Chondrocyte (in vitro differentiated cells): ENCODE measurements around the gene CD52. TPM values are rescaled to one million over a fixed set of nuclear protein-coding genes. Genes with fewer than 3 reads are reported as not detected.

ENCODE experiments used
- DNase-seq: peaks from one replicate; pipeline ENCODE4 v3.0.0; 2021; ENCODE audit warnings: mixed read lengths, low spot score
- H3K27ac Mint-ChIP-seq: one replicate; pipeline ENCODE4 v1.8.0; 2021; ENCODE audit warnings: mild to moderate bottlenecking, moderate library complexity, mixed read lengths; ENCODE audit not compliant: unreplicated experiment
- H3K27me3 Mint-ChIP-seq: 2 replicates; pipeline ENCODE4 v1.8.0; 2021; ENCODE audit warnings: low read depth, mixed read lengths
- H3K36me3 Mint-ChIP-seq: 2 replicates; pipeline ENCODE4 v1.8.0; 2021; ENCODE audit warnings: low read depth, mixed read lengths
- H3K4me1 Mint-ChIP-seq: 2 replicates; pipeline ENCODE4 v1.8.0; 2021; ENCODE audit warnings: low read depth, mild to moderate bottlenecking, mixed read lengths
- H3K4me3 Mint-ChIP-seq: one replicate; pipeline ENCODE4 v1.8.0; 2021; ENCODE audit warnings: mild to moderate bottlenecking, moderate library complexity, mixed read lengths; ENCODE audit not compliant: unreplicated experiment
- H3K9me3 Mint-ChIP-seq: 2 replicates; pipeline ENCODE4 v1.8.0; 2021; ENCODE audit warnings: low read depth, mixed read lengths
- CTCF ChIP-seq: fragments of 200-600 bp; sonication (generic); IDR thresholded peaks from 2 replicates; pipeline ENCODE4 v1.5.0; 2021; ENCODE audit warnings: antibody characterized with exemption, mild to moderate bottlenecking, moderate library complexity
- total RNA-seq: library from RNA; stranded (reverse); gene quantifications from 3 replicates; pipeline ENCODE4 v1.2.1, GENCODE V29; 2021

CD52 gene
- total RNA-seq, 1 donor from 2014 or later: not detected

GRCh38 chr1:26275580-26276431 is 42.0 kb upstream of the CD52 start:
- peak; percentile 84 for TF ChIP-seq CTCF
- Mint-ChIP-seq H3K4me3 (no peak overlapping the region), H3K27me3 (no peaks in the 10 kb centered on the region), H3K4me1 (peaks cover 60% of the 10 kb centered on the region), H3K9me3 (no peaks in the 10 kb centered on the region), H3K27ac (peak overlapping the region; percentile 96), H3K36me3 (peaks cover 14% of the 10 kb centered on the region)
- DNase-seq: peak; percentile 35

DNA sequence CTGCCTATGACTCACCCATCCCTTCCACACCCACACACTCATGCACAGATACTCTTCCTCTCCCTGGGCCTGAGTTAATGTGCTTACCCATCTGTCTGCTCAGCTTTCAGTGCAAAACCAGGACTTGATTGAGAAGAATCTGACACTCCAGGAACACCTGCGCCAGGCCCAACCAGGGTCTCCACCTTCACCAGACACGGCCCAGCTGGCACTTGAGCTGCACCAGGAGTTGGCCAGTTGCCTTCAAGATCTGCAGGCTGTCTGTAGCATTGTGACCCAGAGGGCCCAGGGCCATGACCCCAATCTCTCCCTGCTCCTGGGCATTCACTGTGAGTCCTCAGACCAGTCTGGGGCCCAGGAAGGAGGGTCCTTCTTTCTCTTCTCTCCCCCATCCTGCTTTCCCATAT is 41.3 kb upstream of the CD52 start:
- no peaks in the 10 kb centered on the region for H3K27me3 Mint-ChIP-seq
- H3K4me1 Mint-ChIP-seq: peaks cover 66% of the 10 kb centered on the region
- DNase-seq: peak; percentile 68
- no peak overlapping the region for H3K4me3 Mint-ChIP-seq
- peaks cover 17% of the 10 kb centered on the region for H3K36me3 Mint-ChIP-seq
- H3K9me3 Mint-ChIP-seq: no peaks in the 10 kb centered on the region
- H3K27ac Mint-ChIP-seq: peak overlapping the region; percentile 96
- no peak for TF ChIP-seq CTCF

- Mint-ChIP-seq H3K36me3 (peaks cover 12% of the 10 kb centered on the region), H3K9me3 (no peaks in the 10 kb centered on the region), H3K27me3 (no peaks in the 10 kb centered on the region), H3K27ac (peak overlapping the region; percentile 96), H3K4me3 (no peak overlapping the region), H3K4me1 (peaks cover 73% of the 10 kb centered on the region)
- TF ChIP-seq CTCF: no peak
- DNase-seq: peak; percentile 24
Measured at GRCh38 chr1:26277261-26277661, 40.5 kb upstream of the CD52 start.

GRCh38 chr1:26277719-26278118 is 40.0 kb upstream of the CD52 start:
- H3K9me3 Mint-ChIP-seq: no peaks in the 10 kb centered on the region
- peaks cover 12% of the 10 kb centered on the region for H3K36me3 Mint-ChIP-seq

GRCh38 chr1:26278303-26278702 is 39.5 kb upstream of the CD52 start:
- peak; percentile 75 for DNase-seq
- no peaks in the 10 kb centered on the region for H3K9me3 Mint-ChIP-seq
- TF ChIP-seq CTCF: no peak
- peak overlapping the region; percentile 99 for H3K27ac Mint-ChIP-seq
- peaks cover 83% of the 10 kb centered on the region for H3K4me1 Mint-ChIP-seq
- no peak overlapping the region for H3K4me3 Mint-ChIP-seq
- H3K27me3 Mint-ChIP-seq: no peaks in the 10 kb centered on the region
- H3K36me3 Mint-ChIP-seq: peaks cover 12% of the 10 kb centered on the region

More at GRCh38 chr1:26277719-26278118, 40.0 kb upstream of the CD52 start:
- no peak for TF ChIP-seq CTCF
- DNase-seq: no peak
- H3K27ac Mint-ChIP-seq: peak overlapping the region; percentile 99
- H3K27me3 Mint-ChIP-seq: no peaks in the 10 kb centered on the region
- H3K4me3 Mint-ChIP-seq: no peak overlapping the region
- peaks cover 77% of the 10 kb centered on the region for H3K4me1 Mint-ChIP-seq
